ENCODE measurements around the gene MBD3L5.
"Not testable (repeated sequence)": the region's sequence is repeated elsewhere in the genome, so short reads cannot be mapped to it uniquely, and the experiment has no call there.

The MBD3L5 gene

DNA sequence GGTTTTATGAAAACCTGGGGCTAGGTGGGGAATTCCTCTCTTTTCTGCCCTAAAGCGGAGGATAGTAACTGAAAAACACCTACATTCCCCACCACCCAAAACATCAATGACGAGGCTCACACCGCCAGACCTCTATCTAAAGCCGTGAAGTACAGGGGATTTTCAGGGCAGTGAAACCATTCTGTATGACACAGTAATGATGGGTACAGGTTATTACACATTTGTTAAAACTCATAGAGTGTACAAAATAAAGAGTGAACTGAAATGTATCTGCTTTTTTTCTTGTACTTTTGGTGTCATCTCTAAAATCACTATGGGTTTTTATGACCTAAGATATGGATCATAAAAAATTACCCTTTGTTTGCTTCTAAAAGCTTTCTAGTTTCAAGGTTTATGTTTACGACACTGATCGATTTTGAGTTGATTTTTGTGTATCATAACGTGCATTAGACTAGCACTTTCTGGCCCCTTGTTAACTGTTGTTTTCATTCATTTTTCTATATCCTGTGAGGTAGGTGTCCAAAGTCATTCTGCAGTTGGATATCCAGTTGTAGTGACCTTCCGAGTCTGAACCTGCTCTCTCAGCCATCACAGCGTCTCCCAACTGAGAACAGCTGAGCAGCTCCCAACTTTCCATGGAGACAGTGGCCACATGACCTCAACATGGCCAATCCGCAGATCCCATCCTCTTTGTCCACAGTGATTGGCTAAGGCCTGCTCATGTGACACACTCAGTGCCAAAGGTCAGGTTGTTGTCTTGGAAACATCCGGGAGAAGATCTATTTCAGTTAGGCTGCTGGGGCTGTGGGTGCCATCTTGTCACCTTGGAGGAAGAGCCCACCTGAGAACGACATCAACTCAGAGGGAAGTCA lies 19.4 kb upstream of the MBD3L5 start:
- no peak for DNase-seq (ENCODE audit: low read depth)
- no peak overlapping the region for H3K4me3 ChIP-seq (ENCODE audit: low read depth, low read length)
- in situ Hi-C loops (cut with HindIII; ENCODE audit: low sequenced_read_pairs), result no loop called here
- TF ChIP-seq, protein P1, sequence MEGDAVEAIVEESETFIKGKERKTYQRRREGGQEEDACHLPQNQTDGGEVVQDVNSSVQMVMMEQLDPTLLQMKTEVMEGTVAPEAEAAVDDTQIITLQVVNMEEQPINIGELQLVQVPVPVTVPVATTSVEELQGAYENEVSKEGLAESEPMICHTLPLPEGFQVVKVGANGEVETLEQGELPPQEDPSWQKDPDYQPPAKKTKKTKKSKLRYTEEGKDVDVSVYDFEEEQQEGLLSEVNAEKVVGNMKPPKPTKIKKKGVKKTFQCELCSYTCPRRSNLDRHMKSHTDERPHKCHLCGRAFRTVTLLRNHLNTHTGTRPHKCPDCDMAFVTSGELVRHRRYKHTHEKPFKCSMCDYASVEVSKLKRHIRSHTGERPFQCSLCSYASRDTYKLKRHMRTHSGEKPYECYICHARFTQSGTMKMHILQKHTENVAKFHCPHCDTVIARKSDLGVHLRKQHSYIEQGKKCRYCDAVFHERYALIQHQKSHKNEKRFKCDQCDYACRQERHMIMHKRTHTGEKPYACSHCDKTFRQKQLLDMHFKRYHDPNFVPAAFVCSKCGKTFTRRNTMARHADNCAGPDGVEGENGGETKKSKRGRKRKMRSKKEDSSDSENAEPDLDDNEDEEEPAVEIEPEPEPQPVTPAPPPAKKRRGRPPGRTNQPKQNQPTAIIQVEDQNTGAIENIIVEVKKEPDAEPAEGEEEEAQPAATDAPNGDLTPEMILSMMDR (IDR thresholded peaks at IDR 0.05; ENCODE audit: low read depth, low read length, missing control alignments), result no peak

DNA sequence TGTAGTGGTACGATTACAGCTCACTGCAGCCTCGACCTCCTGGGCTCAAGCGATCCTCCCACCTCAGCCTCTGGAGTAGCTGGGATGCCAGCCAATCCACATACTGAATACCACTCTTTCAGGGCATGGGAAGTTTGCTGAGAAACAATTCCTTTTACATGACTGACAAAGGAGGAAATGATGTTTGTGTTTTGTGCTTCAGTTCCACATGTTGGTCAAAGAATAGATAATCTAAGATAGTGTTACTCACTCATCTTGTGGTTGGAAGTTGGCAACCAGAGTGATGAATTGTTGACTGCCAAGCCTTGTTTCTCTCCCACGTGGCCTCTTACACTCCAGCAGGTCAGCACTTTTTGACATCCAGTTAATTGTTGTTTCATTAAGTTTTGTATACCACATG lies 16.7 kb upstream of the MBD3L5 start:
- in situ Hi-C loops (cut with HindIII; ENCODE audit: low sequenced_read_pairs), result no loop called here
- TF ChIP-seq, protein P1 (IDR thresholded peaks at IDR 0.05; ENCODE audit: low read depth, low read length, missing control alignments), result no peak
- no peak for DNase-seq (ENCODE audit: low read depth)
- H3K4me3 ChIP-seq (ENCODE audit: low read depth, low read length), result no peak overlapping the region

DNA sequence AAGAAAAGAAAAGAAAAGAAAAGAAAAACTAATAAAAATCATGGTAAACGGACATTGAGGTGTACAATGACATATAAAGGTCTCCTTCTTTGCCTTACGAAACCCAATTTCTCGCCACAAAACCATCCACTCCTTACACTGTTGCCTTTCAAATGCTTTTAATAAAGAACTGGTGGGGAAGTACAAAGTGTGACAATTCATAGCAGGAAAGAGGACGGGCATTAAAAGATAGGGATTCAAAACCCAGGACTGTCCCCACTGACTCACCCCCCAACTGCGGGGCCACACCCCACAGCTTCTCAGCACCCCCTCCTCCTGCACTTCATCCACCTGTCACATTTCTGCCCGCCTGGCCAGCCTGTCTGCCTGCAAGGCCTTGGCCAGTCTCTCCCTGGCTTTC lies 11.6 kb upstream of the MBD3L5 start:
- no peak for DNase-seq (ENCODE audit: low read depth)
- no peak overlapping the region for H3K4me3 ChIP-seq (ENCODE audit: low read depth, low read length)
- TF ChIP-seq, protein P1 (IDR thresholded peaks at IDR 0.05; ENCODE audit: low read depth, low read length, missing control alignments), result no peak
- in situ Hi-C loops (cut with HindIII; ENCODE audit: low sequenced_read_pairs), result no loop called here

DNA sequence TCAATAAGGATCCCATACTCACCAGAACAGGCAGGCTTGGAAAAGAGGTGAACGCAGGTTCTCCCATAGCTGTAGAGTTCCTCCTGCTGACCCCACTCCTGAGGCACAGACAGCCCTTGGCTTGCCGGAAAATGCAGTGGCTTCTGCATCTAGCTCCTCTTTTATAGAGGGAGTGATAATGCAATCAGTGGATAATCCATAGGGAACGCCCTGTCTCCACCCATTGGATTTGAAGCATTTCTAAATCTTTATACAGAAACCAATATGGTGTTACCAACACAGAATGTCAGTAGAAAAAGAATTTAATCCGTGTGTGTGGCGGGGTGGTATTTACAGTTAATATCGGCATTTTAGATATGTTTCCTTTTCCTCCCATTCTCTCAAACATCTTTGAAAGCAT lies 9.0 kb upstream of the MBD3L5 start, which contains the start of gene MBD3L2B:
MBD3L2B (minus strand) TSS at position 101 of the 400 bp plus-strand sequence; CDS start at position 67, 34 bp downstream.
- in situ Hi-C loops (cut with HindIII; ENCODE audit: low sequenced_read_pairs); DNase-seq (ENCODE audit: low read depth); H3K4me3 ChIP-seq (ENCODE audit: low read depth, low read length): not testable (repeated sequence)

DNA sequence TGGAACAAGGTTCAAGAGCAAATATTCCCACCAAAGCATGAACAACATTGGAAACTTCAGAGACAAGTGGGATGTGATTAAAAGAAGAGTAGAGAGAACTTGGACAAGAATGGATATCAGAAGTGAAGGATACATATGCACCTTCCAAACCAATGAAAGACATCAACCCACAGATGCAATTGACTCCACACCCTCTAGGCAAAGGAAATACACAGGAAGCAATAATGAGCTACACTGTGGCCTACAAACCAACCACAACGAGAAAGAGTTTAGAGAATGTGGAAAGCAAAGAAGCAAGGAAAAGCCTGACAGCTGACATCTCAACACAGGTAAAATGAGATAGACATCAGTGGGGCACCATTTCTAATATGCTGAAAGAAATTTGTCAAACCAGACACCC lies 1.6 kb upstream of the MBD3L5 start:
- H3K4me3 ChIP-seq (ENCODE audit: low read depth, low read length); DNase-seq (ENCODE audit: low read depth); in situ Hi-C loops (cut with HindIII; ENCODE audit: low sequenced_read_pairs): not testable (repeated sequence)

DNA sequence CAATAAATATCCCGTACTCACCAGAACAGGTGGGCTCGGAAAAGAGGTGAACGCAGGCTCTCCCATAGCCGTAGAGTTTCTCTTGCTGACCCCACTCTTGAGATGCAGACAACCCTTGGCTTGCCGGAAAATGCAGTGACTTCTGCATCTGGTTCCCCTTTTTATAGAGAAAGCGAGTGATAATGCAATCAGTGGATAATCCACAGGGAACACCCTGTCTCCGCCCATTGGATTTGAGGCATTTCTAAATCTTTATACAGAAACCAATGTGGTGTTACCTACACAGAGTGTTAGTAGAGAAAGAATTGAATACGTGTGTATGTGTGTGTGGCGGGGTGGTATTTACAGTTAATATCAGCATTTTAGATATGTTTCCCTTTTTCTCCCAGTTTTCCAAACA lies 9.7 kb downstream of the MBD3L5 start, which contains the start of gene MBD3L4:
MBD3L4 (minus strand) TSS at position 101 of the 400 bp plus-strand sequence; CDS start at position 66, 35 bp downstream.
- DNase-seq (ENCODE audit: low read depth); H3K4me3 ChIP-seq (ENCODE audit: low read depth, low read length); in situ Hi-C loops (cut with HindIII; ENCODE audit: low sequenced_read_pairs): not testable (repeated sequence)

DNA sequence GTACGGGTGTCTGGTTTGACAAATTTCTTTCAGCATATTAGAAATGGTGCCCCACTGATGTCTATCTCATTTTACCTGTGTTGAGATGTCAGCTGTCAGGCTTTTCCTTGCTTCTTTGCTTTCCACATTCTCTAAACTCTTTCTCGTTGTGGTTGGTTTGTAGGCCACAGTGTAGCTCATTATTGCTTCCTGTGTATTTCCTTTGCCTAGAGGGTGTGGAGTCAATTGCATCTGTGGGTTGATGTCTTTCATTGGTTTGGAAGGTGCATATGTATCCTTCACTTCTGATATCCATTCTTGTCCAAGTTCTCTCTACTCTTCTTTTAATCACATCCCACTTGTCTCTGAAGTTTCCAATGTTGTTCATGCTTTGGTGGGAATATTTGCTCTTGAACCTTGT lies 11.2 kb downstream of the MBD3L5 start:
- DNase-seq (ENCODE audit: low read depth); H3K4me3 ChIP-seq (ENCODE audit: low read depth, low read length); in situ Hi-C loops (cut with HindIII; ENCODE audit: low sequenced_read_pairs): not testable (repeated sequence)

DNA sequence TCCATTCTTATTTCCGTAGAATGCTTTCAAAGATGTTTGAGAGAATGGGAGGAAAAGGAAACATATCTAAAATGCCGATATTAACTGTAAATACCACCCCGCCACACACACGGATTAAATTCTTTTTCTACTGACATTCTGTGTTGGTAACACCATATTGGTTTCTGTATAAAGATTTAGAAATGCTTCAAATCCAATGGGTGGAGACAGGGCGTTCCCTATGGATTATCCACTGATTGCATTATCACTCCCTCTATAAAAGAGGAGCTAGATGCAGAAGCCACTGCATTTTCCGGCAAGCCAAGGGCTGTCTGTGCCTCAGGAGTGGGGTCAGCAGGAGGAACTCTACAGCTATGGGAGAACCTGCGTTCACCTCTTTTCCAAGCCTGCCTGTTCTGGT lies 18.6 kb downstream of the MBD3L5 start, which contains the start of gene MBD3L2:
MBD3L2 (plus strand) TSS at position 301 of the 400 bp plus-strand sequence; CDS start at position 354, 53 bp downstream.
- in situ Hi-C loops (cut with HindIII; ENCODE audit: low sequenced_read_pairs); DNase-seq (ENCODE audit: low read depth); H3K4me3 ChIP-seq (ENCODE audit: low read depth, low read length): not testable (repeated sequence)

DNA sequence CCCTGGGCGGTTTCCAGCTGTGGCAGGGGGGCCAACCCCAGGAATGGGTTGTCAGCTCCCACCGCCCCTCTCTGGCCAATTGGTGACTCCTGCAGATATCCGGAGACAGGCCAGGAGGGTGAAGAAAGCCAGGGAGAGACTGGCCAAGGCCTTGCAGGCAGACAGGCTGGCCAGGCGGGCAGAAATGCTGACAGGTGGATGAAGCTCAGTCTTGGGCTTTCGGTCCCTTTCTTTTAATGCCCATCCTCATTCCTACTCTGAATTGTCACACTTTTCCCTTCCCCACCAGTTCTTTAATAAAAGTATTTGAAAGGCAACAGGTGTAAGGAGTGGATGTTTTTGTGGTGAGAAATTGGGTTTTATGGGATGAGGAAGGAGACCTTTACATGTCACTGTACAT lies 21.0 kb downstream of the MBD3L5 start:
- in situ Hi-C loops (cut with HindIII; ENCODE audit: low sequenced_read_pairs); H3K4me3 ChIP-seq (ENCODE audit: low read depth, low read length); DNase-seq (ENCODE audit: low read depth): not testable (repeated sequence)

DNA sequence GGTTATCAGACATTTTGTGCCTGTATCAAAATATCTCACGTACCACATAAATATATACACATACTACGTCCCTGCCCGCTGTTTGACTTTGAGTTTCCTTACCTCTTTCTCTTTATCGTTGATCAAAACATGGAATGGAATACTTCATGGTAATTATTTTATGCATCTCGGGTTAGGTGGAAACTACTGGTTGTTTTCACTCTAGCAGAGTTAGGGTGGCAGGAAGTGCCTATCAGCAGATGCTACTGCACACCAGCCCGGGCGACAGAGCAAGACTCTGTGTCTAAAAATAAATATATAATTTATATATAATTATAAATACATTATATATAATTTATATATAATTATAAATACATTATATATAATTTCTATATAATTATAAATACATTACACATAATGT lies 22.5 kb downstream of the MBD3L5 start:
- in situ Hi-C loops (cut with HindIII; ENCODE audit: low sequenced_read_pairs); DNase-seq (ENCODE audit: low read depth); H3K4me3 ChIP-seq (ENCODE audit: low read depth, low read length): not testable (repeated sequence)

DNA sequence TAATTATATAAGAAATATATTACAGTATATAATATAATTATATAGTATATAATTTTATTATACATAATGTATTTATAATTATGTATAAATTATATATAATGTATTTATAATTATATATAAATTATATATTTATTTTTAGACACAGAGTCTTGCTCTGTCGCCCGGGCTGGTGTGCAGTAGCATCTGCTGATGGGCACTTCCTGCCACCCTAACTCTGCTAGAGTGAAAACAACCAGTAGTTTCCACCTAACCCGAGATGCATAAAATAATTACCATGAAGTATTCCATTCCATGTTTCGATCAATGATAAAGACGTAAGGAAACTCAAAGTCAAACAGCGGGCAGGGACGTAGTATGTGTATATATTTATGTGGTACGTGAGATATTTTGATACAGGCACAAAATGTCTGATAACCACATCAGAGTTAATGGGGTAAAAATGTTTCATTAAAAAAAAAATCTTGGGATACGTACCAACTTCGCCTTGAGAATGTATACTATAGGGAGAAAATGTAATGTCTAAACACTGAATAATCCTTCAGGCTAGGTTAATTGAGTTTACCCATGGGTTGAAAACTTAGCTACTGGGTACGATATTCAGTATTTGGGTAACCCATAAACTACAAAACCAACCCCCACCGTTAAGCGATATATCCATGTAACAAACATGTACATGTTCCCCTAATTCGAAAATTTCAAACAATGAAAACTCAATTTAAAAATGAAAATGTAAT lies 24.4 kb downstream of the MBD3L5 start:
- H3K4me3 ChIP-seq (ENCODE audit: low read depth, low read length); in situ Hi-C loops (cut with HindIII; ENCODE audit: low sequenced_read_pairs); DNase-seq (ENCODE audit: low read depth): not testable (repeated sequence)

DNA sequence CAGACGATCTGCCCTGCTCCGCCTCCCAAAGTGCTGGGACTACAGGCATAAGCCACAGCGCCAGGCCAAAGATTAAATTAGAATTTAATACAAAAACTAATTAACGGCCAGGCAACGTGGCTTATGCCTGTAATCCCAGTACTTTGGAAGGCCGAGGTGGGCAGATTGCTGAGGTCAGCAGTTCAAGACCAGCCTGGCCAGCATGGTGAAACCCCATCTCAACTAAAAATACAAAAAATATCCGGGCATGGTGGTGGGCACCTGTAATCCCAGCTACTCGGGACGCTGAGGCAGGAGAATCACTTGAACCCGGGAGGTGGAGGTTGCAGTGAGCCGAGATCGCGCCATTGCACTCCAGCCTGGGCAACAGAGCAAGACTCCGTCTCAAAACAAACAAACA lies 25.3 kb downstream of the MBD3L5 start:
- in situ Hi-C loops (cut with HindIII; ENCODE audit: low sequenced_read_pairs); DNase-seq (ENCODE audit: low read depth): not testable (repeated sequence)

DNA sequence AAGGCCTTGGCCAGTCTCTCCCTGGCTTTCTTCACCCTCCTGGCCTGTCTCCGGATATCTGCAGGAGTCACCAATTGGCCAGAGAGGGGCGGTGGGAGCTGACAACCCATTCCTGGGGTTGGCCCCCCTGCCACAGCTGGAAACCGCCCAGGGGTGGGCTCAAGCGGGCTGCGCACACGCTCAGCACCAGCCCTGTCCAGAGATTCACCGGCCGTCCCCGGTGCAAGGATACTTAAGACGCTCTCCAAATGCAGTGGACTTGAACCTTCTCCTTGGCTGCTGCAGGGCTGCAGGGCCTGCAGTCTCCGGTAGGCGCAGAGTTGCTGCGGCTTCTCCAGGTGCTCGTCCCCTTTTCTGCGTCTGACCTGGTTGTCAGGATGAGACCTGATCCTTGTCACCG lies 26.0 kb downstream of the MBD3L5 start:
- DNase-seq (ENCODE audit: low read depth); in situ Hi-C loops (cut with HindIII; ENCODE audit: low sequenced_read_pairs); H3K4me3 ChIP-seq (ENCODE audit: low read depth, low read length): not testable (repeated sequence)

More for the DNA sequence above, 25.3 kb downstream of the MBD3L5 start:
- not testable (repeated sequence) for H3K4me3 ChIP-seq (ENCODE audit: low read depth, low read length)

DNA sequence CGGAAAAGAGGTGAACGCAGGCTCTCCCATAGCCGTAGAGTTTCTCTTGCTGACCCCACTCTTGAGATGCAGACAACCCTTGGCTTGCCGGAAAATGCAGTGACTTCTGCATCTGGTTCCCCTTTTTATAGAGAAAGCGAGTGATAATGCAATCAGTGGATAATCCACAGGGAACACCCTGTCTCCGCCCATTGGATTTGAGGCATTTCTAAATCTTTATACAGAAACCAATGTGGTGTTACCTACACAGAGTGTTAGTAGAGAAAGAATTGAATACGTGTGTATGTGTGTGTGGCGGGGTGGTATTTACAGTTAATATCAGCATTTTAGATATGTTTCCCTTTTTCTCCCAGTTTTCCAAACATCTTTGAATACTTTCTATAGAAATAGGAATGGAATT lies 28.2 kb downstream of the MBD3L5 start, which contains the start of gene MBD3L3:
MBD3L3 (minus strand) TSS at position 101 of the 400 bp plus-strand sequence; CDS start at position 30, 71 bp downstream.
- in situ Hi-C loops (cut with HindIII; ENCODE audit: low sequenced_read_pairs); H3K4me3 ChIP-seq (ENCODE audit: low read depth, low read length); DNase-seq (ENCODE audit: low read depth): not testable (repeated sequence)

Data from astrocyte of the cerebellum (primary cell).